Astrocyte (in vitro differentiated cells and primary cell): ENCODE measurements around the gene HMX2. TPM values are rescaled to one million over a fixed set of nuclear protein-coding genes. Genes with fewer than 3 reads are reported as not detected.

Experiments
- DNase-seq: peaks from one replicate; pipeline ENCODE4 v3.0.0-alpha.2; 2010; ENCODE audit warnings: low read depth
- FAIRE-seq: peaks from 2 replicates; lab custom pipeline; 2011; peaks lifted over from hg19 to GRCh38; lab: Jason Lieb, UNC
- H2AFZ ChIP-seq: 2 replicates; pipeline ENCODE4 v1.6.0; 2012; ENCODE audit warnings: low read depth, low read length, inconsistent platforms
- H3K27ac ChIP-seq: 2 replicates; pipeline ENCODE4 v1.5.1; 2011; ENCODE audit warnings: low read depth, low read length, inconsistent platforms
- H3K27me3 ChIP-seq: 2 replicates; pipeline ENCODE4 v1.6.0; 2011; ENCODE audit warnings: low read length, inconsistent platforms; ENCODE audit not compliant: insufficient read depth
- H3K36me3 ChIP-seq: 2 replicates; pipeline ENCODE4 v1.5.1; 2011; ENCODE audit warnings: low read length, inconsistent platforms; ENCODE audit not compliant: insufficient read depth
- H3K4me1 ChIP-seq: 2 replicates; pipeline ENCODE4 v1.5.1; 2011; ENCODE audit warnings: low read length, inconsistent platforms; ENCODE audit not compliant: insufficient read depth
- H3K4me2 ChIP-seq: 2 replicates; pipeline ENCODE4 v1.6.0; 2012; ENCODE audit warnings: low read length, inconsistent platforms
- H3K4me3 ChIP-seq: 2 replicates; pipeline ENCODE4 v1.5.1; 2011; ENCODE audit warnings: low read depth, mild to moderate bottlenecking, low read length, inconsistent platforms; ENCODE audit not compliant: insufficient read depth
- H3K79me2 ChIP-seq: 2 replicates; pipeline ENCODE4 v1.6.0; 2012; ENCODE audit warnings: mild to moderate bottlenecking, low read length, inconsistent platforms; ENCODE audit not compliant: insufficient read depth
- H3K9ac ChIP-seq: 2 replicates; pipeline ENCODE4 v1.6.0; 2012; ENCODE audit warnings: mild to moderate bottlenecking, low read length, inconsistent platforms
- H3K9me3 ChIP-seq: 2 replicates; pipeline ENCODE4 v1.5.1; 2012; ENCODE audit warnings: low read depth, mild to moderate bottlenecking, low read length, inconsistent platforms; ENCODE audit not compliant: insufficient read depth
- H4K20me1 ChIP-seq: 2 replicates; pipeline ENCODE4 v1.6.0; 2012; ENCODE audit warnings: low read length, inconsistent platforms; ENCODE audit not compliant: insufficient read depth
- H3K27ac Mint-ChIP-seq: one replicate; pipeline ENCODE4 v1.8.0; 2021; ENCODE audit warnings: mild to moderate bottlenecking, mixed read lengths; ENCODE audit not compliant: unreplicated experiment
- H3K27me3 Mint-ChIP-seq: one replicate; pipeline ENCODE4 v1.8.0; 2021; ENCODE audit warnings: low read depth, mixed read lengths; ENCODE audit not compliant: unreplicated experiment
- H3K36me3 Mint-ChIP-seq: one replicate; pipeline ENCODE4 v1.8.0; 2021; ENCODE audit warnings: low read depth, mixed read lengths; ENCODE audit not compliant: unreplicated experiment
- H3K4me1 Mint-ChIP-seq: one replicate; pipeline ENCODE4 v1.8.0; 2021; ENCODE audit warnings: low read depth, mixed read lengths; ENCODE audit not compliant: unreplicated experiment
- H3K4me3 Mint-ChIP-seq: one replicate; pipeline ENCODE4 v1.8.0; 2021; ENCODE audit warnings: mild to moderate bottlenecking, moderate library complexity, mixed read lengths; ENCODE audit not compliant: unreplicated experiment
- H3K9me3 Mint-ChIP-seq: one replicate; pipeline ENCODE4 v1.8.0; 2021; ENCODE audit warnings: mild to moderate bottlenecking, mixed read lengths; ENCODE audit not compliant: unreplicated experiment
- EZH2 ChIP-seq: IDR thresholded peaks from 2 replicates; pipeline ENCODE4 v1.6.1; 2012; ENCODE audit warnings: mild to moderate bottlenecking, low read length, inconsistent platforms; ENCODE audit not compliant: insufficient read depth
- total RNA-seq: library from RNA; stranded (reverse); gene quantifications from 2 replicates; pipeline ENCODE4 v1.2.1, GENCODE V29; 2021
- TF ChIP-seq, protein P1 (sequence below): IDR thresholded peaks from 2 replicates; pipeline ENCODE4 v1.5.1; 2011; ENCODE audit warnings: low read depth, mild to moderate bottlenecking, inconsistent platforms, low read length, moderate library complexity; ENCODE audit not compliant: insufficient read depth

Gene HMX2
- total RNA-seq, 1 donor from 2014 or later: not detected

DNA sequence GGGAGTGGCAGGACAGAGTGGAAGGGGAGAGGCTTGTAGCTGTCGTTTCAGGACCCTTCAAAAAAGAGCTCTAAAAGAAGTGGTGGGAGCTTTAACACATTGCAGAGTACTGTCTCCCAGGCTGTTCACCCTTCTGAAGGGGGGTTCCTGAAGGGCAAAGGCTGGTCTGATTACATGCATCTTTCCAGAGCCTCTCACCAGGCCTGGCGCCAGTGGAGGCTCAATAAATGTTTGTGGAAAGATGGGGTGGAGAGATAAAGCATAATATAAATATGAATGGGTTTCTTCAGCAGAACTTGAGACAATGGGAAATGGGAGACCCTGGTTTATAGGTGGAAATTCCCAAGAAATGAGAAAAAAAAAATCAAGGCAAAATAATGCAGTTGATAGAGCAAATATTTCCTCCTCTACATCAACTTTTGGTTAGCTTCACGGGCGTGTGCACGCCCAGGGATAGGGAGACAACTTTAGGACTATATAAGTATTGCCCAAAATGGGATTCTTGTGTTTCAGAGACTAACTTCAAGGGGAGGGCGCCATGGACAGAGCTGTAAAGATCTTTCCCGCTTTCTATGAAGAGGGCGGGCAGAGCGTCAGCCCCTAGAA lies 5.7 kb downstream of the HMX2 start:
- H4K20me1 ChIP-seq: peaks cover 45% of the 10 kb centered on the region

DNA sequence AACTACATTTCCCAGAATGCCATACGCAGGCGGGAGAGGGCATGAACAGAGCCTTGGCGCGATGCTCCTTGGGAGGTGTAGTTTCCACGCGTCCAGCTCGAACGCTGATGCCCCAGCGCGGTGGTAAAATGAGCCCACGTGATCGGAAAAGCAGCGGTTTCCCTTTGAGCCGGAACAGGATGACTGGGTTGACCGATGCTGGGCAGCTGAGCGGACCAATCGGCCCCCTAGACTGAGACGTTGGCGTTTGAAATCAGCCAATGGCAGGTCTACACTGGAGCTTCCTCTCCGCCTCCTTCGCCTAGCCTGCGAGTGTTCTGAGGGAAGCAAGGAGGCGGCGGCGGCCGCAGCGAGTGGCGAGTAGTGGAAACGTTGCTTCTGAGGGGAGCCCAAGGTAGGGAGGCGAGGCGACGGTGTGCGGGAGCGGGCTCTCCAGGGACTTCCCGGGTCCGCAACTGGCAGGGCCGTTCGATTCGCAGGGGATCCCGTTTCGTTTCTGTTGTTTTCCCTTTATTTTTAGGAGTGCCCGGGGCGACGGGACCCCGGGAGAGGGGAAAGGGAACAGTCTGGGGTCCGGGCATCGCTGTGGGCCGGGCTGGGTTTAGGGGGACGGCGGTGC lies 6.3 kb downstream of the HMX2 start, which contains the start of gene BUB3:
TSS of gene BUB3 (plus strand) at position 311 of the 619 bp plus-strand sequence. CDS start 516 bp downstream, outside the sequence.
- Histone ChIP-seq H3K27me3 (peaks cover 41% of the 10 kb centered on the region), H3K9me3 (no peaks in the 10 kb centered on the region), H2AFZ (peak within 1 kb of the TSS; percentile 75), H3K36me3 (peaks cover 26% of the 10 kb centered on the region), H3K4me1 (peaks cover 32% of the 10 kb centered on the region), H3K4me2 (peak within 1 kb of the TSS; percentile 96), H3K79me2 (peaks cover 50% of the 10 kb centered on the region), H3K9ac (peak within 1 kb of the TSS; percentile 94), H3K27ac (peak within 1 kb of the TSS; percentile 89), H4K20me1 (peaks cover 45% of the 10 kb centered on the region), H3K4me3 (peak within 1 kb of the TSS; percentile 91)
- DNase-seq: peak; percentile 99
- H3K9me3 Mint-ChIP-seq: peaks cover 3% of the 10 kb centered on the region
- H3K4me3 Mint-ChIP-seq: peak within 1 kb of the TSS; percentile 99
- peak; percentile 94 for FAIRE-seq
- peaks cover 27% of the 10 kb centered on the region for H3K4me1 Mint-ChIP-seq
- H3K27ac Mint-ChIP-seq: peak within 1 kb of the TSS; percentile 98
- TF ChIP-seq, protein P1, sequence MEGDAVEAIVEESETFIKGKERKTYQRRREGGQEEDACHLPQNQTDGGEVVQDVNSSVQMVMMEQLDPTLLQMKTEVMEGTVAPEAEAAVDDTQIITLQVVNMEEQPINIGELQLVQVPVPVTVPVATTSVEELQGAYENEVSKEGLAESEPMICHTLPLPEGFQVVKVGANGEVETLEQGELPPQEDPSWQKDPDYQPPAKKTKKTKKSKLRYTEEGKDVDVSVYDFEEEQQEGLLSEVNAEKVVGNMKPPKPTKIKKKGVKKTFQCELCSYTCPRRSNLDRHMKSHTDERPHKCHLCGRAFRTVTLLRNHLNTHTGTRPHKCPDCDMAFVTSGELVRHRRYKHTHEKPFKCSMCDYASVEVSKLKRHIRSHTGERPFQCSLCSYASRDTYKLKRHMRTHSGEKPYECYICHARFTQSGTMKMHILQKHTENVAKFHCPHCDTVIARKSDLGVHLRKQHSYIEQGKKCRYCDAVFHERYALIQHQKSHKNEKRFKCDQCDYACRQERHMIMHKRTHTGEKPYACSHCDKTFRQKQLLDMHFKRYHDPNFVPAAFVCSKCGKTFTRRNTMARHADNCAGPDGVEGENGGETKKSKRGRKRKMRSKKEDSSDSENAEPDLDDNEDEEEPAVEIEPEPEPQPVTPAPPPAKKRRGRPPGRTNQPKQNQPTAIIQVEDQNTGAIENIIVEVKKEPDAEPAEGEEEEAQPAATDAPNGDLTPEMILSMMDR: no peak
- no peak for TF ChIP-seq EZH2
- peaks cover 36% of the 10 kb centered on the region for H3K27me3 Mint-ChIP-seq
- peaks cover 9% of the 10 kb centered on the region for H3K36me3 Mint-ChIP-seq

More for the DNA sequence above, 5.7 kb downstream of the HMX2 start:
- TF ChIP-seq EZH2: no peak
- TF ChIP-seq, protein P1: no peak
- Histone ChIP-seq H3K79me2 (peaks cover 44% of the 10 kb centered on the region), H3K27ac (no peak overlapping the region), H3K27me3 (peaks cover 47% of the 10 kb centered on the region), H3K36me3 (peaks cover 23% of the 10 kb centered on the region), H3K4me2 (no peak overlapping the region), H3K4me3 (no peak overlapping the region), H3K4me1 (peaks cover 32% of the 10 kb centered on the region), H3K9ac (no peak overlapping the region), H2AFZ (no peak overlapping the region), H3K9me3 (no peaks in the 10 kb centered on the region)
- H3K27ac Mint-ChIP-seq: peak overlapping the region; percentile 98
- H3K27me3 Mint-ChIP-seq: peaks cover 42% of the 10 kb centered on the region
- DNase-seq: no peak
- peaks cover 22% of the 10 kb centered on the region for H3K4me1 Mint-ChIP-seq
- H3K4me3 Mint-ChIP-seq: peak overlapping the region; percentile 99
- H3K36me3 Mint-ChIP-seq: peaks cover 11% of the 10 kb centered on the region
- no peak for FAIRE-seq
- peaks cover 7% of the 10 kb centered on the region for H3K9me3 Mint-ChIP-seq
